ENCODE data around the gene CLDN20. TPM values are rescaled to one million over a fixed set of nuclear protein-coding genes. Genes with fewer than 3 reads are reported as not detected.

The CLDN20 gene
- total RNA-seq, 6 donors from 2014 or later: not detected

- peak in 1 of 2 donors; percentile 28 for DNase-seq
Measured at GRCh38 chr6:155313602-155314091, 49.8 kb downstream of the CLDN20 start.

GRCh38 chr6:155314092-155314772 lies 50.4 kb downstream of the CLDN20 start, which contains the start of gene TFB1M:
TFB1M (minus strand) TSS chr6:155314484; CDS start chr6:155314428, 56 bp downstream.
- 0% methylated on average over 8 to 28 of the region's 52 CpGs for WGBS, 2 donors
- peaks cover 0 to 11% (median 5%) of the 10 kb centered on the region in 4 donors for H3K4me1 ChIP-seq
- ATAC-seq (ENCODE audit: low FRiP score in 2 of 2) (peak; percentile 99 to 100), DNase-seq (peak; percentile 98 to 99)
- H3K9me3 ChIP-seq: no peaks in the 10 kb centered on the region
- H3K27ac ChIP-seq: peak within 1 kb of the TSS; percentile 78 to 86 (median 84)
- H3K36me3 ChIP-seq: peaks cover 0 to 4% (median 0%) of the 10 kb centered on the region in 4 donors
- H3K4me3 ChIP-seq: peak within 1 kb of the TSS; percentile 71 to 90 (median 78)
- no peaks in the 10 kb centered on the region for H3K27me3 ChIP-seq
- TF ChIP-seq EP300 (IDR thresholded peaks at IDR 0.05) (no peak), CTCF (IDR thresholded peaks at IDR 0.05) (peak in 1 of 6 experiments; percentile 16), POLR2AphosphoS5 (IDR thresholded peaks at IDR 0.05) (peak; percentile 88 to 91), POLR2A (IDR thresholded peaks at IDR 0.05) (peak in 3 of 4 donors; percentile 40 to 89 (median 75))

More at GRCh38 chr6:155313602-155314091, 49.8 kb downstream of the CLDN20 start:
- no peaks in the 10 kb centered on the region for H3K27me3 ChIP-seq
- peak overlapping the region; percentile 71 to 90 (median 78) for H3K4me3 ChIP-seq
- peaks cover 0 to 11% (median 5%) of the 10 kb centered on the region in 4 donors for H3K4me1 ChIP-seq
- peak; percentile 6 to 39 for ATAC-seq (ENCODE audit: low FRiP score in 2 of 2)
- TF ChIP-seq POLR2A (IDR thresholded peaks at IDR 0.05): no peak
- no peak for TF ChIP-seq EP300 (IDR thresholded peaks at IDR 0.05)
- no peak for TF ChIP-seq CTCF (IDR thresholded peaks at IDR 0.05)
- TF ChIP-seq POLR2AphosphoS5 (IDR thresholded peaks at IDR 0.05): no peak
- no peaks in the 10 kb centered on the region for H3K9me3 ChIP-seq
- peaks cover 0 to 7% (median 0%) of the 10 kb centered on the region in 4 donors for H3K36me3 ChIP-seq
- H3K27ac ChIP-seq: peak overlapping the region; percentile 78 to 86 (median 84)
- 1 to 2% methylated on average over 15 of the region's 15 CpGs for WGBS, 2 donors

GRCh38 chr6:155314773-155315515 lies 51.1 kb downstream of the CLDN20 start:
- TF ChIP-seq CTCF (IDR thresholded peaks at IDR 0.05): no peak
- peak in 1 of 4 donors; percentile 46 for TF ChIP-seq EP300 (IDR thresholded peaks at IDR 0.05)
- peak overlapping the region; percentile 78 to 86 (median 84) for H3K27ac ChIP-seq
- DNase-seq: peak in 1 of 2 donors; percentile 80
- ATAC-seq (ENCODE audit: low FRiP score in 2 of 2): peak; percentile 81 to 85
- 2 to 3% methylated on average over 20 of the region's 20 CpGs for WGBS, 2 donors
- H3K4me1 ChIP-seq: peaks cover 0 to 11% (median 5%) of the 10 kb centered on the region in 4 donors
- no peaks in the 10 kb centered on the region for H3K36me3 ChIP-seq
- H3K27me3 ChIP-seq: no peaks in the 10 kb centered on the region
- H3K9me3 ChIP-seq: no peaks in the 10 kb centered on the region
- peak overlapping the region; percentile 42 to 90 (median 78) for H3K4me3 ChIP-seq

- DNase-seq (no peak), ATAC-seq (ENCODE audit: low FRiP score in 2 of 2) (no peak)
- Histone ChIP-seq H3K27me3 (no peaks in the 10 kb centered on the region), H3K27ac (peak overlapping the region in 3 of 4 donors; percentile 78 to 86 (median 86)), H3K36me3 (no peaks in the 10 kb centered on the region), H3K4me3 (peak overlapping the region in 3 of 4 donors; percentile 71 to 90 (median 84)), H3K9me3 (no peaks in the 10 kb centered on the region), H3K4me1 (peaks cover 0 to 11% (median 5%) of the 10 kb centered on the region in 4 donors)
- 23 to 40% methylated on average over 3 of the region's 3 CpGs for WGBS, 2 donors
- TF ChIP-seq POLR2A (IDR thresholded peaks at IDR 0.05) (no peak), EP300 (IDR thresholded peaks at IDR 0.05) (no peak), POLR2AphosphoS5 (IDR thresholded peaks at IDR 0.05) (no peak), CTCF (IDR thresholded peaks at IDR 0.05) (no peak)
Measured at GRCh38 chr6:155315516-155315871, 51.7 kb downstream of the CLDN20 start.

All from upper lobe of left lung (tissue), 6 donors.